Loucy (cell line): ENCODE results near the gene QRSL1.

Experiments
- H2AFZ ChIP-seq: fragments of 200-600 bp; sonication (generic); 2 replicates; pipeline ENCODE4 v1.6.0; 2016; ENCODE audit warnings: antibody characterized with exemption, mild to moderate bottlenecking, low read length, moderate library complexity
- H3F3A ChIP-seq: fragments of 200-600 bp; 2 replicates; pipeline ENCODE4 v1.6.0; 2016; ENCODE audit warnings: antibody characterized with exemption, low read depth, mild to moderate bottlenecking
- H3K27me3 ChIP-seq: fragments of 200-600 bp; sonication (generic); 2 replicates; pipeline ENCODE4 v1.6.1; 2014; ENCODE audit warnings: low read length, mild to moderate bottlenecking; ENCODE audit not compliant: insufficient read depth, poor library complexity, severe bottlenecking
- H3K36me3 ChIP-seq: fragments of 200-600 bp; sonication (generic); 2 replicates; pipeline ENCODE4 v1.6.1; 2016; ENCODE audit warnings: low read length; ENCODE audit not compliant: insufficient read depth
- H3K4me1 ChIP-seq: fragments of 200-600 bp; sonication (generic); 2 replicates; pipeline ENCODE4 v1.5.1; 2014; ENCODE audit warnings: low read length, mild to moderate bottlenecking; ENCODE audit not compliant: insufficient read depth, poor library complexity, severe bottlenecking
- H3K4me2 ChIP-seq: fragments of 200-600 bp; sonication (generic); 2 replicates; pipeline ENCODE4 v1.6.0; 2014; ENCODE audit warnings: antibody characterized with exemption, low read length, low read depth, mild to moderate bottlenecking; ENCODE audit not compliant: poor library complexity, severe bottlenecking
- H3K4me3 ChIP-seq: fragments of 200-600 bp; sonication (generic); 2 replicates; pipeline ENCODE4 v1.5.1; 2014; ENCODE audit warnings: low read length, mild to moderate bottlenecking, mixed read lengths; ENCODE audit not compliant: poor library complexity, severe bottlenecking
- H3K79me2 ChIP-seq: fragments of 200-600 bp; sonication (generic); 2 replicates; pipeline ENCODE4 v1.6.1; 2014; ENCODE audit warnings: low read length; ENCODE audit not compliant: insufficient read depth
- H3K9ac ChIP-seq: fragments of 200-600 bp; sonication (generic); 2 replicates; pipeline ENCODE4 v1.6.0; 2014; ENCODE audit warnings: mild to moderate bottlenecking, low read depth, low read length, moderate library complexity; ENCODE audit not compliant: poor library complexity, severe bottlenecking
- H3K9me2 ChIP-seq: fragments of 200-600 bp; sonication (generic); replicated peaks from 2 replicates; pipeline ENCODE4 v1.6.1; 2016; ENCODE audit warnings: low read depth, low read length, mixed read lengths
- H3K9me3 ChIP-seq: fragments of 200-600 bp; sonication (generic); 2 replicates; pipeline ENCODE4 v1.6.1; 2014; ENCODE audit warnings: mild to moderate bottlenecking, antibody characterized with exemption, low read length, low read depth; ENCODE audit not compliant: insufficient read depth
- H4K20me1 ChIP-seq: fragments of 200-600 bp; sonication (generic); 2 replicates; pipeline ENCODE4 v1.6.0; 2014; ENCODE audit warnings: antibody characterized with exemption, low read length, mild to moderate bottlenecking; ENCODE audit not compliant: insufficient read depth, poor library complexity, severe bottlenecking
- CTCF ChIP-seq: fragments of 200-600 bp; sonication (generic); conservative IDR thresholded peaks from 2 replicates; pipeline ENCODE4 v1.5.1; 2014; ENCODE audit warnings: mild to moderate bottlenecking, antibody characterized with exemption, low read length
- EZH2phosphoT487 ChIP-seq: fragments of 200-600 bp; IDR thresholded peaks from 2 replicates; pipeline ENCODE4 v1.6.1; 2018; ENCODE audit warnings: antibody characterized with exemption, mild to moderate bottlenecking, moderate library complexity, borderline replicate concordance

The QRSL1 gene

GRCh38 chr6:106628658-106629102 is 698 bp upstream of the QRSL1 start:
- Histone ChIP-seq H3K79me2 (peaks cover 53% of the 10 kb centered on the region), H2AFZ (peak overlapping the region; percentile 82), H3K36me3 (no peaks in the 10 kb centered on the region), H3K4me2 (peak overlapping the region; percentile 98), H3K9ac (peak overlapping the region; percentile 83), H3K4me1 (peaks cover 13% of the 10 kb centered on the region), H3K4me3 (peak overlapping the region; percentile 86), H4K20me1 (no peaks in the 10 kb centered on the region), H3K9me2 (no peaks in the 10 kb centered on the region), H3K27me3 (no peaks in the 10 kb centered on the region), H3K9me3 (no peaks in the 10 kb centered on the region), H3F3A (no peaks in the 10 kb centered on the region)
- TF ChIP-seq EZH2phosphoT487 (no peak), CTCF (no peak)

- H3K36me3 ChIP-seq: no peaks in the 10 kb centered on the region
- H3K9me2 ChIP-seq: no peaks in the 10 kb centered on the region
- H3K4me1 ChIP-seq: peaks cover 13% of the 10 kb centered on the region
- TF ChIP-seq EZH2phosphoT487 (no peak), CTCF (no peak)
- H4K20me1 ChIP-seq: no peaks in the 10 kb centered on the region
- H3K9me3 ChIP-seq: no peaks in the 10 kb centered on the region
- no peaks in the 10 kb centered on the region for H3K27me3 ChIP-seq
- peak overlapping the region; percentile 98 for H3K4me2 ChIP-seq
- peak overlapping the region; percentile 86 for H3K4me3 ChIP-seq
- H3F3A ChIP-seq: no peaks in the 10 kb centered on the region
- H3K79me2 ChIP-seq: peaks cover 64% of the 10 kb centered on the region
- H3K9ac ChIP-seq: peak overlapping the region; percentile 83
- peak overlapping the region; percentile 82 for H2AFZ ChIP-seq
These were observed 433 bp downstream of the QRSL1 start for GRCh38 chr6:106629859-106630163.

- H3F3A ChIP-seq: no peaks in the 10 kb centered on the region
- H3K4me1 ChIP-seq: peaks cover 13% of the 10 kb centered on the region
- H3K9me2 ChIP-seq: no peaks in the 10 kb centered on the region
- no peaks in the 10 kb centered on the region for H3K27me3 ChIP-seq
- peak overlapping the region; percentile 86 for H3K4me3 ChIP-seq
- peak overlapping the region; percentile 82; the same call in 1 of the 2 replicates for H2AFZ ChIP-seq
- H3K79me2 ChIP-seq: peaks cover 70% of the 10 kb centered on the region
- peak overlapping the region; percentile 83 for H3K9ac ChIP-seq
- H3K4me2 ChIP-seq: peak overlapping the region; percentile 98
- H3K36me3 ChIP-seq: no peaks in the 10 kb centered on the region
- TF ChIP-seq CTCF (no peak), EZH2phosphoT487 (no peak)
- no peaks in the 10 kb centered on the region for H4K20me1 ChIP-seq
- H3K9me3 ChIP-seq: no peaks in the 10 kb centered on the region
These were observed 988 bp downstream of the QRSL1 start for GRCh38 chr6:106630366-106630765.
